Right forelimb (tissue), 1 donor: ENCODE measurements around the gene NBEAL1.
"Not testable (repeated sequence)": the region's sequence is repeated elsewhere in the genome, so short reads cannot be mapped to it uniquely, and the experiment has no call there.

Experiments used
- DNase-seq: peaks from one replicate; pipeline ENCODE4 v3.0.0-alpha.2; 2018

Gene NBEAL1

DNA sequence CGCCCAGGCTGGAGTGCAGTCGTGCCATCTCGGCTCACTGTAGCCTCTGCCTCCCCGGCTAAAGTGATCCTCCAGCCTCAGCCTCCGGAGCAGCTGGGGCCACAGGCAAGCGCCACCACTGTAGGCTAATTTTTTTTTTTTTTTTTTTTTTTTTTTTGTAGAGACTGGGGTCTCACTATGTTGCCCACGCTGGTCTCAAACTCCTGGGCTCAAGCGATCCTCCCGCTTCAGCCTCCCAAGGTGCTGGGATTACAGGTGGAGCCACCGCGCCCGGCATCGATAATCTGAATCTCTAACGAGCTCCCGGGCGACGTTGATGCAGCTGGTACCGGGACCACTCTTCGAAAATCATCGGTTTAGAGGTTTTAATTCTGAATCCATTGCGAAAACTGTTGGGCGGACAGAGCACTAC lies 223.6 kb downstream of the NBEAL1 start:
- DNase-seq: no peak

DNA sequence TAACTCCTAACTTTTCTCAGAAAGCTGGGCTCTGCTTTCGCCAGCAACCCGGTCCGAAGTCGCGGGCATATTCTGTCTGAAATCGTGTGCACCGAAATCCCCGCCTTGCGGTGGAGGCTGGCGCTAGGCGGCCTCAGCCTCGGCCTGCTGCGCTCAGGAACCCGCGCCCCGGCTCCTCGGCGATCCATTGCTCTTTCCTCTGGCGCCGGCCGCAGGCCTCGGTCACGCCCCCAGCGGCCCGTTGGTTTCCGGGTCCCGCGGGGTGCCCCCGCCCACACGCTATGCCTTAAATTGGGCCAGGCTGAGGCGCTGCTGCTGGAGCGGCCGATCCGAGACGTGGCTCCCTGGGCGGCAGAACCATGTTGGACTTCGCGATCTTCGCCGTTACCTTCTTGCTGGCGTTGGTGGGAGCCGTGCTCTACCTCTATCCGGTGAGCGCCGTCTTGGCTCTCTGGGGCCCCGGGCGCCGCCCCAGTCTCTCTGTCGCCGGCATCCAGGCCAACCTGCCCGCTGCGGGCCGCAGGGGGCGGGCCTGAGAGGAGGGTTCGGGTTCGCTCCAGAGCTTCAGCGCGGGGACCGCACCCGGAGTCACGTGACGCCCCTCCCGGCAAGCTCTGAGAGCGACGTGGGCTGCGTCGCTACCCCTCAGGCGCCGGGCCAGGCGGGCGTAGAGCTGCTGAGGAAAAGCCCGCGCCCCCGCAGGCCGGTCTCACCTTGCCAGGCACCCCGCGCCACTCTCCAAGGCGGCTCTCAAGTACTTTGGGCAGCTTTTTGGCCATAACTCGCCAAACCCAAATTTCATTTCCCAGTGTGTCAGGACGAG lies 224.2 kb downstream of the NBEAL1 start, which contains the start of gene CYP20A1:
Gene CYP20A1 (plus strand): TSS at position 315 of the 823 bp plus-strand sequence. CDS start 45 bp downstream, at position 360.
- DNase-seq: peak; percentile 98

DNA sequence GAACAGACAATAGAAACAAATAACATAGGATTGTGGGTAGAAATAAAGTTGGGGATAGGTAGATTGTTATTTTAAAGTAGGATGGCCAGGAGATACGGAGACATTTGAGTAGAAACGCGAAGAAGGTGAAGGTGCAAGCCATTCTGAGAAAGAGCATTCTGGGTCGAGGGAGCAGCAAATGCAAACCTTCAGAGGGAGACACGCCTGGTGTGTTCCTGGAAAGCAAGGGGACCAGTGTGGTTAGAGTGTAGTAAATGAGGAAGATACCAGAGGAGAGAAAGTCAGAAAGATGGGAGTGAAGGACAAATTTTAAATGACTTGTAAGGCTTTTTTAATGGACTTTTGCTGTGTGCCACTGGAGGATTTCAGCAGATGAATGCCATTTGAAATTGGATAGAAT lies 225.8 kb downstream of the NBEAL1 start:
- no peak for DNase-seq

DNA sequence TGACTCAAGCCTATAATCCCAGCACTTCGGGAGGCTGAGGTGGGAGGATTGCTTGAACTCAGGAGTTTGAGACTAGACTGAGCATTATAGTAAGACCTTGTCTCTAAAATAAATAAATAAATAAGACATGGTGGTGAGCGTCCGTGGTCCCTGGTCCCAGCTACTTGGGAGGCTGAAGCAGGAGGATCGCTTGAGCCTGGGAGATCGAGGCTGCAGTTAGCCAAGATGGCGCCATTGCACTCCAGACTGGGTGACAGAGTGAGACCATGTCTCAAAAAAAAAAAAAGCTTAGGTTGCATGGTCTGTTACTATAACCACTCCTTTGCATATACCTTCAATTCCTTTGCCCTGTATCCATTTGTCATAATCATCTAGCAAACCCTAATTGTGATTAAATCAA lies 227.8 kb downstream of the NBEAL1 start:
- no peak for DNase-seq

DNA sequence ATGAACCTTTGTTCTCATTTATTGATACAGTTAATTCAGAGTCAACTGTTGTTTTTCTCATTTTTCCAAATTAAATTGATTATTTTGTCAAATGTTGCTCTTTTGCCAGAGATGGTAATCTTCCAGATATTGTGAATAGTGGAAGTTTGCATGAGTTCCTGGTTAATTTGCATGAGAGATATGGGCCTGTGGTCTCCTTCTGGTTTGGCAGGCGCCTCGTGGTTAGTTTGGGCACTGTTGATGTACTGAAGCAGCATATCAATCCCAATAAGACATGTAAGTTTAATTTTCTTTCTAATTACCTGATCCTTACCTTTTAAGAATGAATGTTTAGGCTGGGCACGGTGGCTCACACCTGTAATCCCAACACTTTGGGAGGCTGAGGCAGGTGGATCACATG lies 232.0 kb downstream of the NBEAL1 start:
- no peak for DNase-seq

DNA sequence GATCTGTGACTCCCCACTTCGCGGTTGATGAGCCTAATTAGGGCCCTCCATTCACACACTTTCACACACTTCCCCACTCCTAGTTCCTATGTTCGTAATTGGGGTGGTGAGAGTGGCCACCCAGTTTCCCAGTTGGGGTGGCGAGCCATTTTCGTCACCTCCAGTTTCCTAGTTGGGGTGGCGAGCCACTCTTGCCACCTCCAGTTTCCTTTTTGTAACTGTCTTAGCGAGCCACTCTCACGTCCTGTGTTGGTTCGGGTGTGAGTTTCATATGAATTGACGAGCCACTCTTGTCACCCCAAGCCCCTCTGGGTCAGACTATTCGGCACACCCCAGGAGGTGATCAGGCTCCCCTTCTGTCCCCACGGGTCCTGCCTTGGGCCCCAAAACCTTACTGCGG lies 238.1 kb downstream of the NBEAL1 start:
- DNase-seq: no peak

DNA sequence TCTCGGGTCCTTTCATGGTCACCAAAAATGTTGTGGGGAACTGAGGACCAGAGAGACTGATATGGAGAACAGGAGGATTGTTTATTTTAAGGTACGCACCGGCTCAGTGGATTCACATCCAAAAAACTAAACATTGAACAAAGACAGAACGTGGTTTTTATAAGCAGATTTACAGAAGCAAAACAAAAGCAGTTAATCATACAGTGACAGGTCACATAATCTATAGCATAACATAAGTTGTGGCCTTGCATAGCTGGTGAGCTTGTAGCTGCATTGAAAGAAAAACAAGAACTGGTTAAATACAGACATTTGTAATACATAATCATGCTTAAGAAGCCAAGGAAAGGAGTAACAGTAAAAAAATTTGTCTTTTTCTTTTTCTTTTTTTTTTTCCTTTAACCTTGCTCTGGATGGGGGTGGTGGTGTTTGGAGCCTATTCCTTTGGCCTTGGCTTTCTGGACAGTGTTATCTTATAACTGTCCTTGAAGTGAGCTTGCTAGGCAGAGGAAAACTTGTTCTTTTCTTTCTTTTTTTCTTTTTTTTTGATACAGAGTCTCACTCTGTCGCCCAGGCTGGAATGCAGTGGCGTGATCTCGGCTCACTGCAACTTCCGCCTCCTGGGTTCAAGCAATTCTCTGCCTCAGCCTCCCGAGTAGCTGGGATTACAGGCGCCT lies 238.9 kb downstream of the NBEAL1 start:
- DNase-seq: not testable (repeated sequence)

DNA sequence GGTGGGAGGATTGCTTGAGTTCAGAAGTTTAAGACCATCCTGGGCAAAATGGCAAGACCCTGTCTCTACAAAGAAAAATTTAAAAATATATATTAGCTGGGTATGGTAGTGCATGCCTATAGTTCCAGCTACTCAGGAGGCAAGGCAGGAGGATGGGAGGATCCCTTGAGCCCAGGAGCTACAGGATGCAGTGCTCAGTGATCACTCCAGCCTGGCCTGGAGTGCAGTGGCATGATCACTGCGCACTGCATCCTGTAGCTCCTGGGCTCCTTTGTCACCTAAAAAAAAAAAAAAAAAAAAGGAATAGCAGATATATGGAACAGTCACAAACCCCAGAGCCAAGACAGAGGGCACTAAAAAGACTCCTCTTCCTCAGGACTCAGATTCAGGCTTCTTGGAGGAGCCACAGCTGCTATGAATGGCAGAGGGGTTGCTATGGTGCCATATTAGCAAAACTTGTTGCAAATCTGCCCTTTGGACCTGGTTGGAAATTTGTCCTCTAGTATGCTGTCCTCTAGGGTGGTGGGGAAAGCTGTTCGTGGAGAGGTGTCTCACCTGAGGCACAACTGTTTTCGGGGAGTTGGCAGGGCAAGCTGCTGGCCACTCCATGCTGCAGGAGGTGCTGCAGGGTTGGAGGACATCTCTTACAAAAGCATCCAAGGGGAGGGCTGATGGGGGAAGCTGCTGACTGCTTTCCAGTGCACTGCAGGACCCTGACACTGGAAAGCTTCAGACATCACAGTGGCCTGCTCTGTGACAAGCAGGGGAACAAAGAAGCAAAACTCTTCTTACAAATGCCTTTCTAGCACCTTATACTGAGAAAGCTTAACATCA lies 246.9 kb downstream of the NBEAL1 start:
- no peak for DNase-seq
